BLaER1 (cell line): ENCODE data around the gene CHD9.
"Not testable (repeated sequence)": the region's sequence is repeated elsewhere in the genome, so short reads cannot be mapped to it uniquely, and the experiment has no call there.

Experiments used
- H3K27ac ChIP-seq: shearing (Covaris generic); formaldehyde crosslinking; 2 replicates; pipeline ENCODE4 v1.8.1; 2022
- H3K27me3 ChIP-seq: shearing (Covaris generic); formaldehyde crosslinking; 2 replicates; pipeline ENCODE4 v1.8.1; 2022
- H3K36me3 ChIP-seq: shearing (Covaris generic); formaldehyde crosslinking; 2 replicates; pipeline ENCODE4 v1.8.1; 2022
- H3K4me1 ChIP-seq: shearing (Covaris generic); formaldehyde crosslinking; 2 replicates; pipeline ENCODE4 v1.8.1; 2022
- H3K4me2 ChIP-seq: shearing (Covaris generic); formaldehyde crosslinking; 2 replicates; pipeline ENCODE4 v1.8.1; 2022
- H3K4me3 ChIP-seq: shearing (Covaris generic); formaldehyde crosslinking; 2 replicates; pipeline ENCODE4 v1.8.1; 2022
- H3K9ac ChIP-seq: shearing (Covaris generic); formaldehyde crosslinking; 2 replicates; pipeline ENCODE4 v1.8.1; 2022
- H3K9me3 ChIP-seq: shearing (Covaris generic); formaldehyde crosslinking; 2 replicates; pipeline ENCODE4 v1.8.1; 2022
- H4K20me1 ChIP-seq: shearing (Covaris generic); formaldehyde crosslinking; 2 replicates; pipeline ENCODE4 v1.8.1; 2022
- Cebpa-rat ChIP-seq: shearing (Covaris generic); IDR thresholded peaks from 2 replicates; pipeline ENCODE4 v1.8.1; 2022

The CHD9 gene

DNA sequence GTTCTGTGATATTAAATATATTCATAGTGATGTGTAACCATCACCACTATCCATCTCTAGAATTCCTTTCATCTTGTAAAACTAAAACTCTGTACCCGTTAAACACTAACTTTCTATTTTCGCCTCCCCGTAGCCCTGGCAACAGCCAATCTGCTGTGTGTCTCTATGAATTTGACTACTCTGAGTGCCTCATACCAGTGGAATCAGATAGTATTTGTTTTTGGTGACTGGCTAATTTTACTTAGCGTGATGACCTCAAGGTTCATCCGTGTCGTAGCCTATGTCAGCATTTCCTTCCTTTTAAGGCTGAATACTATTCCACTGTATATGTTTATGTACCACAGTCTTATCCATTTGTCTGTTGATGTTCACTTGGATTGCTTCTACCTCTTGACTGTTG, 18.2 kb downstream of the CHD9 start:
- no peaks in the 10 kb centered on the region for H4K20me1 ChIP-seq
- TF ChIP-seq Cebpa-rat = no peak
- peaks cover 42% of the 10 kb centered on the region for H3K36me3 ChIP-seq
- H3K27ac ChIP-seq = peak overlapping the region; percentile 51; the same call in 1 of the 2 replicates
- peak overlapping the region; percentile 86 for H3K4me2 ChIP-seq
- no peak overlapping the region for H3K9ac ChIP-seq
- no peak overlapping the region for H3K4me3 ChIP-seq
- H3K9me3 ChIP-seq = peaks cover 31% of the 10 kb centered on the region
- H3K4me1 ChIP-seq = peaks cover 67% of the 10 kb centered on the region
- no peaks in the 10 kb centered on the region for H3K27me3 ChIP-seq

DNA sequence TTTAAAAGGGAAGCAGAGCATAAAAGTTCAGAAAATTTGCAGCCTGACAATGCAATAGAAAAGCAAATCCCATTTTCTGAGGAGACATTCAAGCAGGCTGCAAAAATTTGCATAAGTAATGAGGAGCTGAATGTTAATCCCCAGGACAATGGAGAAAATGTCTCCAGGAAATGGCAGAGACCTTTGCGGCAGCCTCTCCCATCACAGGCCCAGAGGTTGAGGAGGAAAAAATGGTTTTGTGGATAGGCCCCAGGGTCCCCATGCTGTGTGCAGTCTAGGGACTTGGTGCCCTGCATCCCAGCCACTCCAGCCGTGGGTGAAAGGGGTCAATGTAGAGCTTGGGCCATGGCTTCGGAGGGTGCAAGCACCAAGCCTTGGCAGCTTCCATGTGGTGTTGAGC, 19.5 kb downstream of the CHD9 start:
- not testable (repeated sequence) for H3K4me2 ChIP-seq, H3K27ac ChIP-seq, H3K9ac ChIP-seq, H3K27me3 ChIP-seq, H3K4me3 ChIP-seq, H4K20me1 ChIP-seq
- Histone ChIP-seq H3K9me3 (peaks cover 27% of the 10 kb centered on the region), H3K36me3 (peaks cover 30% of the 10 kb centered on the region), H3K4me1 (peaks cover 59% of the 10 kb centered on the region)

DNA sequence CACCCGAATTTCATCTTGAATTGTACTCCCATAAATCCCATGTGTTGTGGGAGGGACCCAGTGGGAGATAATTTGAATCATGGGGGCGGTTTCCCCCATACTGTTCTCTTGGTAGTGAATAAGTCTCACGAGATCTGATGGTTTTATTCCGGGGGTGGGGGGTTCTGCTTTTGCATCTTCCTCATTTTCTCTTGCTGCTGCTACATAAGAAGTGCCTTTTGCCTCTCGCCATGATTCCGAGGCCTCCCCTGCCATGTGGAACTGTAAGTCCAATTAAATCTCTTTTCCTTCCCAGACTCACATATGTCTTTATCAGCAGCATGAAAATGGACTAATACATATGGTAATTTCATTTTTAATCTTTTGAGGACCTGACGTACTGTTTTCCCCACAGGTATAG, 20.7 kb downstream of the CHD9 start:
- H3K9ac ChIP-seq, H3K4me2 ChIP-seq, H3K27ac ChIP-seq, H3K4me3 ChIP-seq, H3K27me3 ChIP-seq, H4K20me1 ChIP-seq: not testable (repeated sequence)
- Histone ChIP-seq H3K36me3 (peaks cover 29% of the 10 kb centered on the region), H3K4me1 (peaks cover 49% of the 10 kb centered on the region), H3K9me3 (peaks cover 27% of the 10 kb centered on the region)

GRCh38 chr16:53078247-53078646, 23.5 kb downstream of the CHD9 start:
- H3K27ac ChIP-seq = no peak overlapping the region
- peaks cover 27% of the 10 kb centered on the region for H3K9me3 ChIP-seq
- no peak for TF ChIP-seq Cebpa-rat
- peaks cover 43% of the 10 kb centered on the region for H3K4me1 ChIP-seq
- H3K36me3 ChIP-seq = peaks cover 29% of the 10 kb centered on the region
- H3K9ac ChIP-seq = no peak overlapping the region
- H3K4me2 ChIP-seq = no peak overlapping the region
- H3K27me3 ChIP-seq = no peaks in the 10 kb centered on the region
- no peak overlapping the region for H3K4me3 ChIP-seq
- no peaks in the 10 kb centered on the region for H4K20me1 ChIP-seq

- Histone ChIP-seq H4K20me1 (no peaks in the 10 kb centered on the region), H3K27me3 (no peaks in the 10 kb centered on the region), H3K27ac (no peak overlapping the region), H3K4me2 (no peak overlapping the region), H3K4me1 (peaks cover 44% of the 10 kb centered on the region), H3K4me3 (no peak overlapping the region), H3K9ac (no peak overlapping the region), H3K36me3 (peaks cover 24% of the 10 kb centered on the region), H3K9me3 (peaks cover 20% of the 10 kb centered on the region)
- TF ChIP-seq Cebpa-rat = no peak
These were observed 24.1 kb downstream of the CHD9 start for GRCh38 chr16:53078765-53079485.

GRCh38 chr16:53080345-53081031, 25.7 kb downstream of the CHD9 start:
- no peaks in the 10 kb centered on the region for H3K27me3 ChIP-seq
- peaks cover 60% of the 10 kb centered on the region for H3K4me1 ChIP-seq
- H3K4me2 ChIP-seq = no peak overlapping the region; the same call in 1 of the 2 replicates
- H3K36me3 ChIP-seq = peaks cover 9% of the 10 kb centered on the region
- H3K9me3 ChIP-seq = peaks cover 5% of the 10 kb centered on the region
- no peaks in the 10 kb centered on the region for H4K20me1 ChIP-seq
- H3K4me3 ChIP-seq = no peak overlapping the region
- no peak for TF ChIP-seq Cebpa-rat
- H3K9ac ChIP-seq = no peak overlapping the region
- H3K27ac ChIP-seq = 0 out of 2 replicates have a peak overlapping the region, but pooled peaks have one; percentile 13

DNA sequence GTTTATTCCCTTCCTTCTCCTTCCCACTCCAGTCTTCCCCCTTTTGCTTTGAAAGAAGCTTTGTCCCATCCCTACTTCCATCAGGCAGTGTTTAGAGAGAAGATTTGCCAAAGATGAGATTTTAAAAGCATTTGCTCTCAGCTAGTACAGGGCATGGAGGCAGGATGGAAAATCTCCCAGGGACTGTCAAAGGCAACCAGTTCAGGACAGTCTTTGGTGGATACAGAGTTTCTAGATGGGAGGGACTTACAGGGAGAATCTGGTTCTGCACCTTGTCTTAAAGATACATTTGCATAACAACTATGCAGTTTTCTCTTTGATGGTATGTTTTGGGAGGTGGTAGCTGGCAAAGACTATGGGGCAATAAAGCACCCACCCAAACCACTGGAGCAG, 26.2 kb downstream of the CHD9 start:
- no peaks in the 10 kb centered on the region for H3K27me3 ChIP-seq
- H3K27ac ChIP-seq = no peak overlapping the region
- H3K36me3 ChIP-seq = peaks cover 4% of the 10 kb centered on the region; the same call in 1 of the 2 replicates
- H3K9me3 ChIP-seq = no peaks in the 10 kb centered on the region
- H3K4me3 ChIP-seq = no peak overlapping the region
- H4K20me1 ChIP-seq = no peaks in the 10 kb centered on the region
- H3K4me1 ChIP-seq = peaks cover 65% of the 10 kb centered on the region
- TF ChIP-seq Cebpa-rat = no peak
- H3K4me2 ChIP-seq = no peak overlapping the region
- H3K9ac ChIP-seq = no peak overlapping the region

DNA sequence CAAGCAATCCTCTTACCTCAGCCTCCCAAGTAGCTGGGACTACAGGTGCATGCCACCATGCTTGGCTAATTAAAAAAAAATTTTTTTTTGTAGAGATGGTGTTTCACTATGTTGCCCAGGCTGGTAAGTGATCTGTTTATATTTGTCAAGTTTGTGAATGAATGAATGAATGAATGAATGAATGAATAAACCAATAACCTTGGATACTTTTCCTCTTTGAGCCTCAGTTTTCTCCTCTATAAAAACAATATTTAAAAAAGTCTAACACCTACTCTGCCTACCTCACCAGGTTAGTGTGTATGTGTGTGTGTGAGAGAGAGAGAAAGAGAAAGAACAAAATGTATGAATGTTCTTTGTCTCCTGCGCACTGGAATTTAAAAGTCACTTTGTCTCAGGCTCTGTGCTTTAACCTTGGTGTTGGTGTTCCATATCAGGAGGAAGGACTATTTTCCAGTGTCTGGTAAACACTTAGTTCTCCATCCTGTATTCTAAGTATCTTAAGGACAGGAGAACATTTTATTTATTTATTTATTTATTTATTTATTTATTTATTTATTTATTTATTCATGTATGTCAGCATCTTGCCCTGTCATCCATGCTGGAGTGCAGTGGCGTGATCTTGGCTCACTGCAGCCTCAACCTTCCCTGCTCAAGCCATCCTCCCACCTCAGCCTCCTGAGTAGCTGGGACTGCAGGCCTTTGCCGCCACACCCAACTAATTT, 27.1 kb downstream of the CHD9 start:
- H3K4me2 ChIP-seq = no peak overlapping the region

GRCh38 chr16:53082509-53082908, 27.7 kb downstream of the CHD9 start:
- TF ChIP-seq Cebpa-rat = no peak
- peaks cover 5% of the 10 kb centered on the region; the same call in 1 of the 2 replicates for H3K36me3 ChIP-seq
- no peaks in the 10 kb centered on the region for H3K9me3 ChIP-seq
- H3K9ac ChIP-seq = no peak overlapping the region
- peaks cover 70% of the 10 kb centered on the region for H3K4me1 ChIP-seq
- no peak overlapping the region for H3K27ac ChIP-seq
- H3K4me2 ChIP-seq = peak overlapping the region; percentile 27
- no peaks in the 10 kb centered on the region for H3K27me3 ChIP-seq
- no peak overlapping the region for H3K4me3 ChIP-seq
- no peaks in the 10 kb centered on the region for H4K20me1 ChIP-seq

More for the DNA sequence above, 27.1 kb downstream of the CHD9 start:
- Histone ChIP-seq H3K27ac (no peak overlapping the region), H3K36me3 (peaks cover 4% of the 10 kb centered on the region; the same call in 1 of the 2 replicates), H3K27me3 (no peaks in the 10 kb centered on the region), H3K4me1 (peaks cover 70% of the 10 kb centered on the region), H3K9me3 (no peaks in the 10 kb centered on the region), H3K4me3 (no peak overlapping the region), H3K9ac (no peak overlapping the region), H4K20me1 (no peaks in the 10 kb centered on the region)
- TF ChIP-seq Cebpa-rat = no peak

- Histone ChIP-seq H3K4me2 (peak overlapping the region; percentile 27), H3K27ac (no peak overlapping the region), H3K9ac (no peak overlapping the region), H3K4me3 (no peak overlapping the region), H3K36me3 (peaks cover 10% of the 10 kb centered on the region; the same call in 1 of the 2 replicates), H3K4me1 (peaks cover 69% of the 10 kb centered on the region), H4K20me1 (no peaks in the 10 kb centered on the region), H3K27me3 (no peaks in the 10 kb centered on the region), H3K9me3 (no peaks in the 10 kb centered on the region)
- no peak for TF ChIP-seq Cebpa-rat
These were observed 28.3 kb downstream of the CHD9 start for GRCh38 chr16:53083119-53083518.
